GM12873 (cell line): ENCODE results near the gene MCTP1.

Experiments
- CTCF ChIP-seq: IDR thresholded peaks from 2 replicates; pipeline ENCODE4 v1.5.1; 2012; ENCODE audit warnings: low read depth, mild to moderate bottlenecking, moderate library complexity, low read length, control low read depth; ENCODE audit not compliant: insufficient read depth; ENCODE audit errors: missing control alignments

MCTP1 gene

GRCh38 chr5:94885931-94886330, 399.0 kb downstream of the MCTP1 start:
- no peak for TF ChIP-seq CTCF

GRCh38 chr5:94884311-94884710, 400.6 kb downstream of the MCTP1 start:
- no peak for TF ChIP-seq CTCF

- TF ChIP-seq CTCF, result no peak
Observed at GRCh38 chr5:94872526-94872925, 412.4 kb downstream of the MCTP1 start.

GRCh38 chr5:94870511-94871183, 414.2 kb downstream of the MCTP1 start:
- TF ChIP-seq CTCF, result no peak

GRCh38 chr5:94869921-94870320, 415.0 kb downstream of the MCTP1 start:
- no peak for TF ChIP-seq CTCF

GRCh38 chr5:94863951-94864350, 420.9 kb downstream of the MCTP1 start:
- TF ChIP-seq CTCF, result no peak

GRCh38 chr5:94857111-94857510, 427.8 kb downstream of the MCTP1 start:
- no peak for TF ChIP-seq CTCF

- no peak for TF ChIP-seq CTCF
Observed at GRCh38 chr5:94856257-94856800, 428.6 kb downstream of the MCTP1 start.
